Karpas-422 (cell line): Measurements from ENCODE around the gene DAP. TPM values are rescaled to one million over a fixed set of nuclear protein-coding genes. Genes with fewer than 3 reads are reported as not detected.

Experiments
- DNase-seq: peaks from one replicate; pipeline ENCODE4 v3.0.0-alpha.2; 2015
- H2AFZ ChIP-seq: fragments of 200-600 bp; sonication (generic); 2 replicates; pipeline ENCODE4 v1.6.1; 2014; ENCODE audit warnings: antibody characterized with exemption, low read length, mixed read lengths
- H3K27ac ChIP-seq: fragments of 200-600 bp; sonication (generic); 2 replicates; pipeline ENCODE4 v1.5.1; 2014; ENCODE audit warnings: mild to moderate bottlenecking, low read length, moderate library complexity
- H3K27me3 ChIP-seq: fragments of 200-600 bp; sonication (generic); 2 replicates; pipeline ENCODE4 v1.6.1; 2014; ENCODE audit warnings: low read length, mixed read lengths
- H3K36me3 ChIP-seq: fragments of 200-600 bp; sonication (generic); 2 replicates; pipeline ENCODE4 v1.6.1; 2014; ENCODE audit warnings: low read length, mixed read lengths; ENCODE audit not compliant: insufficient read depth
- H3K4me1 ChIP-seq: fragments of 200-600 bp; sonication (generic); 2 replicates; pipeline ENCODE4 v1.6.1; 2014; ENCODE audit warnings: mild to moderate bottlenecking, low read length, mixed read lengths
- H3K4me2 ChIP-seq: fragments of 200-600 bp; sonication (generic); 2 replicates; pipeline ENCODE4 v1.6.1; 2014; ENCODE audit warnings: low read length, low read depth, mild to moderate bottlenecking; ENCODE audit not compliant: poor library complexity, severe bottlenecking
- H3K4me3 ChIP-seq: fragments of 200-600 bp; sonication (generic); 2 replicates; pipeline ENCODE4 v1.5.1; 2014; ENCODE audit warnings: mild to moderate bottlenecking, antibody characterized with exemption, low read length, mixed read lengths
- H3K79me2 ChIP-seq: fragments of 200-600 bp; sonication (generic); 2 replicates; pipeline ENCODE4 v1.6.1; 2014; ENCODE audit warnings: mild to moderate bottlenecking, low read length, mixed read lengths
- H3K9ac ChIP-seq: fragments of 200-600 bp; sonication (generic); 2 replicates; pipeline ENCODE4 v1.6.0; 2014; ENCODE audit warnings: low read length
- H3K9me2 ChIP-seq: fragments of 200-600 bp; sonication (generic), shearing (Covaris generic); replicated peaks from 2 replicates; pipeline ENCODE4 v1.6.0; 2014; ENCODE audit warnings: mild to moderate bottlenecking, low read length, moderate library complexity; ENCODE audit not compliant: insufficient read depth
- H3K9me3 ChIP-seq: fragments of 300-700, 200-600 bp; sonication (generic); 2 replicates; pipeline ENCODE4 v1.6.1; 2014; ENCODE audit warnings: low read length, mixed read lengths
- H4K20me1 ChIP-seq: fragments of 200-600 bp; sonication (generic); 2 replicates; pipeline ENCODE4 v1.6.1; 2014; ENCODE audit warnings: mild to moderate bottlenecking, antibody characterized with exemption, low read length, low read depth; ENCODE audit not compliant: insufficient read depth
- total RNA-seq: library from RNA; depleted of rRNA; stranded (reverse); fragments of >200 nt; shearing (Covaris generic); gene quantifications from 2 replicates; pipeline ENCODE4 v1.2.3, GENCODE V29; 2014; ENCODE audit warnings: low replicate concordance; rRNA removed

Gene DAP, protein sequence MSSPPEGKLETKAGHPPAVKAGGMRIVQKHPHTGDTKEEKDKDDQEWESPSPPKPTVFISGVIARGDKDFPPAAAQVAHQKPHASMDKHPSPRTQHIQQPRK
- total RNA-seq = 33.8 and 42.6 TPM in 2 replicates

DNA sequence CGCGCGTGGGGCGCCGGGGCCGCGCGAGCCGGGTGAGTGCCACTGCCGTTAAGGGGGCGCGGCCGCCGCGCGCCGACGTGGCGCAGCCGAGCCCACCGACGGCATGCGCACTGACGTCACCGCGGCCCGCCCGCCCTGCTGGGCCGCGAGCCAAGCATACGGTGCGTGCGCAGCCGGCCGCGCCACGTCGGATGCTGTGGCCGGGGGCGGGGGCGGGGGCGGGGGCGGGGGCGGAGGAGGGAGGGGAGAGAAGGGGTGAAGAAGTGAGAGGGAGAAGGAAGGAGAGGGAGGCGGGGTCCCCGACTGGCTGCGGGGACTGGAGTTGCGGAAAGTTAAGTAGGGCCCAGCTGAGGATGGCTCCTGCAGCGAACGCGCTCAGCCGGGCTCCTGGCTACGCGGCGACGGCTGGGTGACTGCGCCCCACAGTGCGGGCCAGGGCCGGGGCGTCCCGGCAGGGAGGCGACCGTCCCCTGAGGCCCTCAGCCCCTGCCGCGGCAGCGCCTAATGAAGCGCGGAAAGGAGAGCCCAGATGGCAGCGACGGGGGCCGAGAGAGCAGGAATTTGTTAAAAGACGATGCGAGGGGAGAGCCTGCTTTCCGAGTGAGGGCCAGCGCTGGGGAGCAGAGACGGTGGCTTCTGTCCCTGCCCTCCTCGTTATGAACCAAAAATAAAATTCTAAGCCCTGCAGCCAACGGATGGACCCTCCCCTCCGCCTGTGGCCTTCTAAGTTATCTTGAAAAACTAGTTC lies at the start of gene DAP:
TSS of gene DAP (minus strand) at position 50 of the 748 bp plus-strand sequence. CDS start 166 bp downstream, outside the sequence.
- Histone ChIP-seq H3K4me3 (peak within 1 kb of the TSS; percentile 78), H3K27ac (peak within 1 kb of the TSS; percentile 94), H3K79me2 (peaks cover 43% of the 10 kb centered on the region), H3K4me1 (peaks cover 60% of the 10 kb centered on the region), H3K9me2 (no peaks in the 10 kb centered on the region), H3K4me2 (peak within 1 kb of the TSS; percentile 83), H3K27me3 (no peaks in the 10 kb centered on the region), H3K36me3 (peaks cover 3% of the 10 kb centered on the region; the same call in 1 of the 2 replicates), H2AFZ (peak within 1 kb of the TSS; percentile 48; the same call in 1 of the 2 replicates), H4K20me1 (peaks cover 28% of the 10 kb centered on the region), H3K9ac (peak within 1 kb of the TSS; percentile 93), H3K9me3 (no peaks in the 10 kb centered on the region)
- peak; percentile 96 for DNase-seq

DNA sequence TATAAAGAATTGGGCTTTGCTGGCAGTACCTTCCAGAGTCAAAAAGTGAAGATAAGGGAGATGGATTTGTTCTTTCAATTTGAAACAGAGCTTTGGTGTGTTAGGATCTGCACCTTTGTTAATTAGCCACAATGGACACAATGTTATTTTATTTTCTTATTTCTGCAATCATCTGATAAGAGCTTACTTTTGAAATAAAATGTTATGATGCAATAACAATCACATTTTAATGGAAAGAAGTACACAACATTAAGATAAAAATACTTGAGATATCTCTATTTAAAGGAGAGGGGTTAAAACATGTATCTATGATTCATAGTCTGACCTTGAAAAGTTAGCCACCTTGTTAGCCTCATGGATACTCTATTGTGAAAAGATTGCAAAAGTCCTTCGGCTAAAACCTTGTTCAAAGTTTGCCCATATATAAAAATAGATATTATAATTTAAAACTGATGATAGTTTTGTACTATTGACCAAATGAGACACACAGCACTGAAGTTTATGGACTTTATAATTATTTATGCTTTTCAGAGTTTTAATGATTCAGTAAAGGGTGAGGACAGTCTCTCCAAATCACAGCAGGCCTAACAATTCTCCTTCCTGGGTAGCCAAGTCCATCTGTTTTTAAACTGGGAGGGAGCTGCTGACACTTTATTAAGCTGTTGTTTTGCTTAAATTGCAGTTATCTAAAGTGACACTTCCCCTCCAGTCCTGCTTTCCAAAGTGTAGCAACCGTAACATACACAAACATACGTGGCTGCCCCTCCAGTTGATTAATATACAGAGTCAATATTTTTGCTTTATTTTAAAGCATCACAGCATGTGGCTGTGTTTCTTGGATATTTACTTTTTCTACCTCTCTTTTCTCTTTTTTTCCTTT lies 47.6 kb upstream of the DAP start:
- Histone ChIP-seq H3K27ac (no peak overlapping the region), H3K4me3 (no peak overlapping the region), H2AFZ (no peak overlapping the region), H3K4me2 (no peak overlapping the region), H3K9me2 (no peaks in the 10 kb centered on the region), H3K4me1 (peaks cover 8% of the 10 kb centered on the region), H3K9ac (no peak overlapping the region), H3K36me3 (no peaks in the 10 kb centered on the region), H3K79me2 (no peaks in the 10 kb centered on the region), H3K27me3 (no peaks in the 10 kb centered on the region; the same call in 1 of the 2 replicates), H4K20me1 (no peaks in the 10 kb centered on the region), H3K9me3 (no peaks in the 10 kb centered on the region)
- DNase-seq = no peak

DNA sequence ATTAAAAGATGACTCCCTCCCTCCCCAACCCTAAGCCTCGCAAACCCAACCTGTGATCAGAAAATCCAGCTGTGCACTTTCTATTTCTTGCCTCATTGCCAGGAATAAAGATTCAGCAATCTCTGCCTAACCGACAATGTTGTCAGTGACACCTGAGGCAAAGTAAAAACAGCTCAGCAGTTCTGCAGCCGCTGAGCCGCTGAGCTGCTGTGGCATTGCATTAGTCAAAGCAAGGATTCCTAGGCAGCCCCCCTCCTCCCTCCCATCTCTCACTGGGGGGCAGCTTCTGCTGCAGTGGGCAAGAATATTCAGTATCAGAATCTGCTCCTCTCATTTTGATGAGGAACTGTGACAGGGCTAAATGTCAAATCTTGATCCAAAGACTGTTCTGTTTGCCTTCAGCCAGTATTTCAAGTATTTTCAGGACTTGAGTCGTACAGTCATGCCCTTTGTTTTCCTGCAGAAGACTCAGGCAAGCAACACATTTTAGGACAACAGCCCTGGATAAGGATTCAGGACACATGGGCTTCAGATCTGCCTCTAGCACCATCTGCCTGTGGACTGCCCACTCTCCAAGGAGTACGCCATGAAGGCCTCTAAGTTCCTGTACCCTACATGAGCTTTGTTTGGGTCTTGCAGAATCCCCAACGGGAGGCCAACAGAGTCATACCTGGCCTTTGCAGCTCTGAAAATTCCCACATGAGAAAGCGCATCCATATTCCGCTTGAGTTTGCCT lies 41.1 kb upstream of the DAP start:
- Histone ChIP-seq H3K79me2 (no peaks in the 10 kb centered on the region), H3K4me2 (no peak overlapping the region), H4K20me1 (no peaks in the 10 kb centered on the region), H3K9ac (no peak overlapping the region), H3K4me1 (peaks cover 7% of the 10 kb centered on the region), H2AFZ (no peak overlapping the region), H3K4me3 (no peak overlapping the region), H3K36me3 (no peaks in the 10 kb centered on the region), H3K9me2 (no peaks in the 10 kb centered on the region), H3K27me3 (no peaks in the 10 kb centered on the region; the same call in 1 of the 2 replicates), H3K27ac (no peak overlapping the region), H3K9me3 (no peaks in the 10 kb centered on the region)
- DNase-seq = no peak

DNA sequence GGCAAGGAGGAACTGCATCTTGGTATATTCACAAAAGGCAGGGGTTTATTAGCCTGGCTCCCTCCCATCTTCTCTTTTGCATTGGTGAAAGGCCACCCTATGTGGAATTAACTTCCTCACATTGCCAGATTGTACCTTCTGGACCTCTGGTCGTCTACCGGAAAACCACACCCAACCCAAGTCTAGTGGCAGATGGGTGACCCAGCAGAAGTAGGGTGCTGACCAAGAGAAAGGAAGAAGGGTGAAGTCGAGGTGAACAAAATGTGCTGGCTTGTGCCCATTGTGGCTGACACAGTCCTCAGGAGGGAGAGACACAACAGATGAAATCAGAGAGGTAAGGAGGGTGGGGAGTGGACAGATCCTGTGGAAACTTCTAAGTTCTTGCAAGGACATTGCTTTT lies 39.8 kb upstream of the DAP start:
- Histone ChIP-seq H3K36me3 (no peaks in the 10 kb centered on the region), H2AFZ (no peak overlapping the region), H3K27me3 (no peaks in the 10 kb centered on the region; the same call in 1 of the 2 replicates), H3K9me3 (no peaks in the 10 kb centered on the region), H3K4me3 (no peak overlapping the region), H3K9me2 (no peaks in the 10 kb centered on the region), H3K4me1 (peaks cover 7% of the 10 kb centered on the region), H4K20me1 (no peaks in the 10 kb centered on the region), H3K27ac (no peak overlapping the region), H3K9ac (no peak overlapping the region), H3K4me2 (no peak overlapping the region), H3K79me2 (no peaks in the 10 kb centered on the region)
- DNase-seq = no peak

DNA sequence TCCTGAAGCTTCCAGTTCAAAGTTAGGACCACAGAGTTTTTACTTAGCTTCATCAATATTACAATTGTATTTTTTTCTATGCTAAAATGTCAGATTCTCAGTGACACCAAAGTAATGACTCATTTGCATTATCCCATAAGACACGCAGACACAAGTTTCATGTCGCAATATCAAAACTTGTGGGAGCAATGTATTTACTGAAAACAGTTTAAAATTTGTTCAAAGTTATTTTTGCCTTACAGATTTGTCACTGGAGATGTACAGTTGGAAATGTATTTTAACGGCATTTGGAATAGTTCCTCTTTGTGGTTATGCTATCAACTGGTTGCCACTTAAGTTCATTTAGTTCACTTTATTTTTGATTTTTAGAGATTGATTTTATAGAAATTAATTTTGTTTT lies 36.2 kb upstream of the DAP start:
- Histone ChIP-seq H3K4me1 (no peaks in the 10 kb centered on the region), H3K4me2 (no peak overlapping the region), H3K9me2 (no peaks in the 10 kb centered on the region)

DNA sequence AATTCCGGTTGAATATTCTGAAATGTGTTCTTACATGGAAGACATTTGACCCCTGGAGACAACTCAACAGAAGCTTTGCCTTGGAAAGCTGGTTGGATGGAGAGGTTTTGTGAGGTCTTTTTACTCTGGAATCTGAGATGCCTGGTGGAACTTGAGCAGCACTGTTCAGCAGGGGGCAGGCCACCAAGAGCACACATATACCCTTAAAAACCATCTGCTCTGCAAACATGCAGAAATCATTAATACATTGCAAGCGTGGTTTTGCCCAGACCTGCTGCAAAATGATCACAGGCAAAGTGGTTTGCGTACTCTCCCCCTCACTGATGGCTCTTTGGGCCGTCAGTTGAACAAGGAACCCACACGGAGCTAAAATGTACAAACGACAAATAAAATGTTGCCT lies 32.8 kb upstream of the DAP start:
- H3K79me2 ChIP-seq = no peaks in the 10 kb centered on the region
- no peaks in the 10 kb centered on the region for H3K27me3 ChIP-seq
- no peak overlapping the region for H3K9ac ChIP-seq
- no peak for DNase-seq
- no peaks in the 10 kb centered on the region for H3K9me3 ChIP-seq
- H3K4me2 ChIP-seq = no peak overlapping the region
- no peaks in the 10 kb centered on the region for H4K20me1 ChIP-seq
- no peaks in the 10 kb centered on the region for H3K36me3 ChIP-seq
- H2AFZ ChIP-seq = no peak overlapping the region
- H3K27ac ChIP-seq = no peak overlapping the region
- H3K4me3 ChIP-seq = no peak overlapping the region
- no peaks in the 10 kb centered on the region for H3K4me1 ChIP-seq
- no peaks in the 10 kb centered on the region for H3K9me2 ChIP-seq

More for the DNA sequence above, 36.2 kb upstream of the DAP start:
- Histone ChIP-seq H3K79me2 (no peaks in the 10 kb centered on the region), H3K9ac (no peak overlapping the region), H3K9me3 (no peaks in the 10 kb centered on the region), H3K4me3 (no peak overlapping the region), H3K36me3 (no peaks in the 10 kb centered on the region), H4K20me1 (no peaks in the 10 kb centered on the region), H3K27ac (no peak overlapping the region), H2AFZ (no peak overlapping the region), H3K27me3 (no peaks in the 10 kb centered on the region)
- DNase-seq = no peak

DNA sequence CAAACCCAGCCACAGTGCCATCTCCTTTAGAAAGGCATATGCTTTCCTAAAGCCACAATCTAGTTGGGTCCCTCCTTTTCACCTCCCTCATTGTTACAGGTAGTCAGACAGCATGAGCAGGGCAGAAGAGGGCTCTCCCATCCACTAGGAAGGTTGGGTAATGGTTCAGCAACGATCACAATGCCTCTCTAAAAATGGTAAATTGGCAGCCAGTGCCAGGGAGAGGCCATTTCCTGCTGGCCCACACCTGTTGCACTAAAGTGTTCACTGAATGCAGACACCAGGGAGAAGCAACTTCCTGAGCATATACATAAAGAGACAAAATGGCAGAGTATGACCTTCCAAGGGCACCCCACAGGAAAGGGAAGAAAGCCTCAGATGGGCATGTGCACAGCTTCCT lies 31.3 kb upstream of the DAP start:
- H3K9me2 ChIP-seq = no peaks in the 10 kb centered on the region
- no peak for DNase-seq
- H3K27ac ChIP-seq = no peak overlapping the region
- no peaks in the 10 kb centered on the region for H3K79me2 ChIP-seq
- no peaks in the 10 kb centered on the region for H3K36me3 ChIP-seq
- H3K4me3 ChIP-seq = no peak overlapping the region
- H2AFZ ChIP-seq = no peak overlapping the region
- no peak overlapping the region for H3K9ac ChIP-seq
- H4K20me1 ChIP-seq = no peaks in the 10 kb centered on the region
- no peaks in the 10 kb centered on the region for H3K4me1 ChIP-seq
- no peak overlapping the region for H3K4me2 ChIP-seq
- no peaks in the 10 kb centered on the region for H3K9me3 ChIP-seq
- no peaks in the 10 kb centered on the region for H3K27me3 ChIP-seq
